ENCODE results near the gene C1orf21.
A peak's percentile ranks its signal among the peaks of the same experiment; 100 is the strongest.

C1orf21 gene

GRCh38 chr1:184640505-184640904 is 253.7 kb downstream of the C1orf21 start:
- H2BK12ac ChIP-seq (ENCODE audit: low read length in 2 of 2) = peak overlapping the region in 1 of 2 experiments; percentile 11
- no peak overlapping the region for H3K4me2 ChIP-seq (ENCODE audit: low read length, poor library complexity, severe bottlenecking)
- H3K4me1 ChIP-seq (ENCODE audit: control insufficient read depth, insufficient read depth, low read depth, low read length) = no peaks in the 10 kb centered on the region

GRCh38 chr1:184641894-184642293 is 255.1 kb downstream of the C1orf21 start:
- Histone ChIP-seq H2AFZ (ENCODE audit: low read depth, low read length) (no peak overlapping the region), H3K4me2 (ENCODE audit: low read length, poor library complexity, severe bottlenecking) (no peak overlapping the region), H3K4me1 (ENCODE audit: control insufficient read depth, insufficient read depth, low read depth, low read length) (no peaks in the 10 kb centered on the region), H3K4me3 (ENCODE audit: insufficient read depth in 1 of 2, low read depth in 1 of 2, low read length in 2 of 2) (no peak overlapping the region), H3K4ac (ENCODE audit: low read depth in 1 of 2, low read length in 2 of 2) (no peak overlapping the region), H3K14ac (ENCODE audit: low read length in 2 of 2) (no peak overlapping the region), H2BK5ac (ENCODE audit: low read depth, low read length, poor library complexity, severe bottlenecking) (no peak overlapping the region), H4K91ac (ENCODE audit: low read length) (no peak overlapping the region), H3K23ac (ENCODE audit: low read length in 2 of 2) (no peak overlapping the region), H2BK15ac (ENCODE audit: low read depth, poor library complexity, severe bottlenecking) (no peak overlapping the region), H3K36me3 (ENCODE audit: control insufficient read depth in 1 of 2, insufficient read depth in 2 of 2, low read depth in 1 of 2, low read length in 2 of 2) (no peaks in the 10 kb centered on the region), H3K9ac (ENCODE audit: low read length) (no peak overlapping the region), H3K79me1 (replicated peaks; ENCODE audit: low read length, poor library complexity, severe bottlenecking) (no peaks in the 10 kb centered on the region), H2BK12ac (ENCODE audit: low read length in 2 of 2) (no peak overlapping the region), H3K9me3 (ENCODE audit: control insufficient read depth, low read length) (no peaks in the 10 kb centered on the region), H3K18ac (ENCODE audit: low read depth in 1 of 2, low read length in 2 of 2) (no peak overlapping the region), H2BK120ac (ENCODE audit: low read depth, low read length) (no peak overlapping the region), H2AK5ac (ENCODE audit: low read length, severe bottlenecking) (no peak overlapping the region), H3K27ac (ENCODE audit: low read length, poor library complexity, severe bottlenecking) (no peak overlapping the region), H3K27me3 (ENCODE audit: control insufficient read depth in 1 of 2, insufficient read depth in 1 of 2, low read length in 2 of 2) (peaks cover 14 to 16% of the 10 kb centered on the region in 2 experiments), H4K8ac (ENCODE audit: low read length) (no peak overlapping the region)
- DNase-seq = no peak
- WGBS = 96% methylated on average over 2 of the region's 2 CpGs

More at GRCh38 chr1:184640505-184640904, 253.7 kb downstream of the C1orf21 start:
- peaks cover 14 to 16% of the 10 kb centered on the region in 2 experiments for H3K27me3 ChIP-seq (ENCODE audit: control insufficient read depth in 1 of 2, insufficient read depth in 1 of 2, low read length in 2 of 2)
- H3K36me3 ChIP-seq (ENCODE audit: control insufficient read depth in 1 of 2, insufficient read depth in 2 of 2, low read depth in 1 of 2, low read length in 2 of 2) = no peaks in the 10 kb centered on the region
- no peak overlapping the region for H3K18ac ChIP-seq (ENCODE audit: low read depth in 1 of 2, low read length in 2 of 2)
- no peak overlapping the region for H2AFZ ChIP-seq (ENCODE audit: low read depth, low read length)
- H3K23ac ChIP-seq (ENCODE audit: low read length in 2 of 2) = no peak overlapping the region
- H4K8ac ChIP-seq (ENCODE audit: low read length) = no peak overlapping the region
- H3K79me1 ChIP-seq (replicated peaks; ENCODE audit: low read length, poor library complexity, severe bottlenecking) = no peaks in the 10 kb centered on the region
- H3K9me3 ChIP-seq (ENCODE audit: control insufficient read depth, low read length) = no peaks in the 10 kb centered on the region
- H3K4ac ChIP-seq (ENCODE audit: low read depth in 1 of 2, low read length in 2 of 2) = no peak overlapping the region
- H3K14ac ChIP-seq (ENCODE audit: low read length in 2 of 2) = no peak overlapping the region
- WGBS = 96% methylated on average over 3 of the region's 3 CpGs
- no peak for DNase-seq
- no peak overlapping the region for H3K9ac ChIP-seq (ENCODE audit: low read length)
- H2BK15ac ChIP-seq (ENCODE audit: low read depth, poor library complexity, severe bottlenecking) = no peak overlapping the region
- no peak overlapping the region for H2AK5ac ChIP-seq (ENCODE audit: low read length, severe bottlenecking)
- no peak overlapping the region for H4K91ac ChIP-seq (ENCODE audit: low read length)
- H3K4me3 ChIP-seq (ENCODE audit: insufficient read depth in 1 of 2, low read depth in 1 of 2, low read length in 2 of 2) = no peak overlapping the region
- no peak overlapping the region for H3K27ac ChIP-seq (ENCODE audit: low read length, poor library complexity, severe bottlenecking)
- H2BK5ac ChIP-seq (ENCODE audit: low read depth, low read length, poor library complexity, severe bottlenecking) = no peak overlapping the region
- no peak overlapping the region for H2BK120ac ChIP-seq (ENCODE audit: low read depth, low read length)

- H3K27me3 ChIP-seq (ENCODE audit: control insufficient read depth in 1 of 2, insufficient read depth in 1 of 2, low read length in 2 of 2) = peaks cover 14 to 16% of the 10 kb centered on the region in 2 experiments
- H3K4me1 ChIP-seq (ENCODE audit: control insufficient read depth, insufficient read depth, low read depth, low read length) = no peaks in the 10 kb centered on the region
- no peaks in the 10 kb centered on the region for H3K36me3 ChIP-seq (ENCODE audit: control insufficient read depth in 1 of 2, insufficient read depth in 2 of 2, low read depth in 1 of 2, low read length in 2 of 2)
- 80% methylated on average over 1 of the region's 1 CpG for WGBS
- H4K8ac ChIP-seq (ENCODE audit: low read length) = no peak overlapping the region
- no peaks in the 10 kb centered on the region for H3K79me1 ChIP-seq (replicated peaks; ENCODE audit: low read length, poor library complexity, severe bottlenecking)
- no peak for DNase-seq
- H3K18ac ChIP-seq (ENCODE audit: low read depth in 1 of 2, low read length in 2 of 2) = no peak overlapping the region
- no peak overlapping the region for H4K91ac ChIP-seq (ENCODE audit: low read length)
- H3K9me3 ChIP-seq (ENCODE audit: control insufficient read depth, low read length) = no peaks in the 10 kb centered on the region
- no peak overlapping the region for H3K9ac ChIP-seq (ENCODE audit: low read length)
- H2BK120ac ChIP-seq (ENCODE audit: low read depth, low read length) = no peak overlapping the region
- no peak overlapping the region for H2AK5ac ChIP-seq (ENCODE audit: low read length, severe bottlenecking)
- H3K4me3 ChIP-seq (ENCODE audit: insufficient read depth in 1 of 2, low read depth in 1 of 2, low read length in 2 of 2) = no peak overlapping the region
- H3K14ac ChIP-seq (ENCODE audit: low read length in 2 of 2) = no peak overlapping the region
- H2BK12ac ChIP-seq (ENCODE audit: low read length in 2 of 2) = no peak overlapping the region
- no peak overlapping the region for H3K4me2 ChIP-seq (ENCODE audit: low read length, poor library complexity, severe bottlenecking)
- no peak overlapping the region for H2BK5ac ChIP-seq (ENCODE audit: low read depth, low read length, poor library complexity, severe bottlenecking)
- H3K27ac ChIP-seq (ENCODE audit: low read length, poor library complexity, severe bottlenecking) = no peak overlapping the region
- no peak overlapping the region for H3K23ac ChIP-seq (ENCODE audit: low read length in 2 of 2)
- no peak overlapping the region for H2BK15ac ChIP-seq (ENCODE audit: low read depth, poor library complexity, severe bottlenecking)
- H3K4ac ChIP-seq (ENCODE audit: low read depth in 1 of 2, low read length in 2 of 2) = no peak overlapping the region
- no peak overlapping the region for H2AFZ ChIP-seq (ENCODE audit: low read depth, low read length)
These were observed 256.8 kb downstream of the C1orf21 start for GRCh38 chr1:184643661-184644060.

- no peak overlapping the region for H2BK12ac ChIP-seq (ENCODE audit: low read length in 2 of 2)
- H2BK5ac ChIP-seq (ENCODE audit: low read depth, low read length, poor library complexity, severe bottlenecking) = no peak overlapping the region
- no peaks in the 10 kb centered on the region for H3K79me1 ChIP-seq (replicated peaks; ENCODE audit: low read length, poor library complexity, severe bottlenecking)
- no peak overlapping the region for H3K14ac ChIP-seq (ENCODE audit: low read length in 2 of 2)
- no peak overlapping the region for H2AFZ ChIP-seq (ENCODE audit: low read depth, low read length)
- no peaks in the 10 kb centered on the region for H3K9me3 ChIP-seq (ENCODE audit: control insufficient read depth, low read length)
- H3K23ac ChIP-seq (ENCODE audit: low read length in 2 of 2) = no peak overlapping the region
- no peak overlapping the region for H3K18ac ChIP-seq (ENCODE audit: low read depth in 1 of 2, low read length in 2 of 2)
- WGBS = 96% methylated on average over 9 of the region's 11 CpGs
- H3K9ac ChIP-seq (ENCODE audit: low read length) = no peak overlapping the region
- no peak for DNase-seq
- no peak overlapping the region for H2BK15ac ChIP-seq (ENCODE audit: low read depth, poor library complexity, severe bottlenecking)
- no peak overlapping the region for H2BK120ac ChIP-seq (ENCODE audit: low read depth, low read length)
- no peak overlapping the region for H4K8ac ChIP-seq (ENCODE audit: low read length)
- no peaks in the 10 kb centered on the region for H3K4me1 ChIP-seq (ENCODE audit: control insufficient read depth, insufficient read depth, low read depth, low read length)
- H3K4ac ChIP-seq (ENCODE audit: low read depth in 1 of 2, low read length in 2 of 2) = no peak overlapping the region
- H3K27ac ChIP-seq (ENCODE audit: low read length, poor library complexity, severe bottlenecking) = no peak overlapping the region
- no peaks in the 10 kb centered on the region for H3K36me3 ChIP-seq (ENCODE audit: control insufficient read depth in 1 of 2, insufficient read depth in 2 of 2, low read depth in 1 of 2, low read length in 2 of 2)
- no peak overlapping the region for H2AK5ac ChIP-seq (ENCODE audit: low read length, severe bottlenecking)
- no peak overlapping the region for H4K91ac ChIP-seq (ENCODE audit: low read length)
- no peak overlapping the region for H3K4me3 ChIP-seq (ENCODE audit: insufficient read depth in 1 of 2, low read depth in 1 of 2, low read length in 2 of 2)
- H3K4me2 ChIP-seq (ENCODE audit: low read length, poor library complexity, severe bottlenecking) = no peak overlapping the region
- H3K27me3 ChIP-seq (ENCODE audit: control insufficient read depth in 1 of 2, insufficient read depth in 1 of 2, low read length in 2 of 2) = peaks cover 14 to 16% of the 10 kb centered on the region in 2 experiments
These were observed 257.9 kb downstream of the C1orf21 start for GRCh38 chr1:184644771-184645170.
